SK-N-SH (cell line): Measurements from ENCODE around the gene DSG2. TPM values are rescaled to one million over a fixed set of nuclear protein-coding genes. Genes with fewer than 3 reads are reported as not detected.

Experiments
- CTCF ChIA-PET: fragments of 300-600, 350-600 bp; formaldehyde crosslinking; extraction: SDS; loops from one replicate; lab custom pipeline; 2021; lab: Yijun Ruan, JAX
- POLR2A ChIA-PET: fragments of 350-600 bp; sonication (Branson Sonifier 250); formaldehyde crosslinking; extraction: SDS; loops from one replicate; lab custom pipeline; 2020; ENCODE audit warnings: antibody characterized with exemption, inconsistent platforms; lab: Yijun Ruan, JAX
- DNase-seq: peaks from one replicate; pipeline ENCODE4 v3.0.0; 2012
- H2AFZ ChIP-seq: fragments of 200-600 bp; sonication (generic); 2 replicates; pipeline ENCODE4 v1.8.1; 2016; ENCODE audit warnings: antibody characterized with exemption, mild to moderate bottlenecking, low read depth
- H3F3A ChIP-seq: fragments of 200-600 bp; sonication (generic); replicated peaks from 2 replicates; pipeline ENCODE3; 2016; ENCODE audit warnings: antibody characterized with exemption, mild to moderate bottlenecking; ENCODE audit not compliant: insufficient read depth
- H3K27ac ChIP-seq, 2 experiments: fragments of 200-500 bp in 1 of 2; fragments of 200-600 bp in 1 of 2; sonication (Bioruptor generic) in 1 of 2; sonication (generic), shearing (Covaris generic) in 1 of 2; 2 replicates each; pipeline versions ENCODE4 v1.5.1 to v1.6.1; 2014 to 2016; ENCODE audit warnings: low read depth in 2 of 2, inconsistent platforms in 1 of 2, low read length in 1 of 2, mild to moderate bottlenecking in 1 of 2, mixed read lengths in 1 of 2
- H3K27me3 ChIP-seq: fragments of 200-600 bp; sonication (generic), shearing (Covaris generic); 2 replicates; pipeline ENCODE4 v1.6.1; 2016; ENCODE audit warnings: mixed run types; ENCODE audit not compliant: insufficient read depth
- H3K36me3 ChIP-seq, 2 experiments: fragments of 200-500 bp in 1 of 2; fragments of 200-600 bp in 1 of 2; sonication (Bioruptor generic) in 1 of 2; sonication (generic) in 1 of 2; replicated peaks in 1 of 2; 2 replicates each; pipeline versions ENCODE3 to v1.5.1; 2014 to 2016; ENCODE audit warnings: low read length in 1 of 2, mild to moderate bottlenecking in 1 of 2; ENCODE audit not compliant: insufficient read depth in 2 of 2, control insufficient read depth in 1 of 2
- H3K4me1 ChIP-seq, 2 experiments: fragments of 200-500 bp in 1 of 2; fragments of 200-600 bp in 1 of 2; sonication (Bioruptor generic) in 1 of 2; sonication (generic), shearing (Covaris generic) in 1 of 2; 2 replicates each; pipeline versions ENCODE4 v1.5.1 to v1.6.1; 2014 to 2016; ENCODE audit warnings: low read depth in 1 of 2, low read length in 1 of 2, mixed run types in 1 of 2; ENCODE audit not compliant: insufficient read depth in 2 of 2, control insufficient read depth in 1 of 2
- H3K4me2 ChIP-seq: fragments of 200-600 bp; sonication (generic), shearing (Covaris generic); 2 replicates; pipeline ENCODE4 v1.6.1; 2017; ENCODE audit warnings: mixed run types
- H3K4me3 ChIP-seq, 2 experiments: fragments of 200-500 bp in 1 of 2; fragments of 200-600 bp in 1 of 2; sonication (Bioruptor generic) in 1 of 2; sonication (generic), shearing (Covaris generic) in 1 of 2; 2 replicates each; pipeline versions ENCODE4 v1.5.1 to v1.8.1; 2014 to 2016; ENCODE audit warnings: low read depth in 2 of 2, inconsistent platforms in 1 of 2, low read length in 1 of 2, mild to moderate bottlenecking in 1 of 2, mixed read lengths in 1 of 2, moderate library complexity in 1 of 2
- H3K79me2 ChIP-seq: fragments of 200-600 bp; sonication (generic); 2 replicates; pipeline ENCODE4 v1.8.1; 2017; ENCODE audit warnings: mild to moderate bottlenecking; ENCODE audit not compliant: insufficient read depth
- H3K9ac ChIP-seq: fragments of 200-600 bp; sonication (generic); 2 replicates; pipeline ENCODE4 v1.6.1; 2017; ENCODE audit warnings: mixed run types
- H3K9me2 ChIP-seq: fragments of 200-600 bp; sonication (generic); 2 replicates; pipeline ENCODE4 v1.6.1; 2017; ENCODE audit warnings: mixed run types
- H3K9me3 ChIP-seq: fragments of 200-600 bp; sonication (generic); 2 replicates; pipeline ENCODE4 v1.6.1; 2017; ENCODE audit warnings: mixed run types, mild to moderate bottlenecking, moderate library complexity
- H4K20me1 ChIP-seq: fragments of 200-600 bp; sonication (generic); 2 replicates; pipeline ENCODE4 v1.6.1; 2017; ENCODE audit warnings: mild to moderate bottlenecking, mixed run types; ENCODE audit not compliant: insufficient read depth
- CHD2 ChIP-seq: fragments of 150-350 bp; IDR thresholded peaks from 2 replicates; pipeline ENCODE4 v1.6.1; 2018; ENCODE audit warnings: low read length; ENCODE audit not compliant: partially characterized antibody
- FOXJ3 ChIP-seq: sonication (generic); formaldehyde crosslinking; IDR thresholded peaks from 2 replicates; pipeline ENCODE4 v1.5.1; 2020; ENCODE audit warnings: mild to moderate bottlenecking, missing genetic modification reagents
- GATA2 ChIP-seq: sonication (generic); formaldehyde crosslinking; IDR thresholded peaks from 2 replicates; pipeline ENCODE4 v1.5.0; 2020; ENCODE audit warnings: mild to moderate bottlenecking, missing genetic modification reagents
- IRF3 ChIP-seq: fragments of 150-350 bp; IDR thresholded peaks from 2 replicates; pipeline ENCODE4 v1.6.1; 2016; ENCODE audit warnings: mild to moderate bottlenecking, low read depth, low read length
- JUND ChIP-seq: IDR thresholded peaks from 2 replicates; pipeline ENCODE4 v1.4.0; 2012
- MXI1 ChIP-seq: IDR thresholded peaks from 2 replicates; pipeline ENCODE4 v1.6.1; 2012; ENCODE audit warnings: mild to moderate bottlenecking, low read depth, low read length, improper control_type of control experiment
- NFIC ChIP-seq: IDR thresholded peaks from 2 replicates; pipeline ENCODE4 v1.4.0; 2012; ENCODE audit warnings: borderline replicate concordance
- PBX3 ChIP-seq: IDR thresholded peaks from 2 replicates; pipeline ENCODE4; 2012
- POLR2AphosphoS5 ChIP-seq: IDR thresholded peaks from 2 replicates; pipeline ENCODE4 v1.6.1; 2012; ENCODE audit warnings: low read depth, low read length
- RAD21 ChIP-seq: IDR thresholded peaks from 2 replicates; pipeline ENCODE4 v1.6.1; 2012; ENCODE audit warnings: mild to moderate bottlenecking, low read length
- REST ChIP-seq: IDR thresholded peaks from 2 replicates; pipeline ENCODE4 v1.6.1; 2012; ENCODE audit warnings: mild to moderate bottlenecking, low read depth, low read length, moderate library complexity
- RXRA ChIP-seq: IDR thresholded peaks from 2 replicates; pipeline ENCODE4 v1.4.0; 2012; ENCODE audit warnings: low read depth, mild to moderate bottlenecking, borderline replicate concordance
- SIN3A ChIP-seq: IDR thresholded peaks from 2 replicates; pipeline ENCODE4 v1.6.1; 2012; ENCODE audit warnings: low read depth, mild to moderate bottlenecking, low read length, moderate library complexity, borderline replicate concordance
- SMC3 ChIP-seq: IDR thresholded peaks from 2 replicates; pipeline ENCODE4 v1.6.1; 2012; ENCODE audit warnings: low read depth, low read length, improper control_type of control experiment
- TAF1 ChIP-seq: IDR thresholded peaks from 2 replicates; pipeline ENCODE4 v1.6.1; 2012; ENCODE audit warnings: low read depth, mild to moderate bottlenecking, low read length, moderate library complexity, borderline replicate concordance
- TEAD4 ChIP-seq: IDR thresholded peaks from 2 replicates; pipeline ENCODE4 v1.4.0; 2012; ENCODE audit warnings: mild to moderate bottlenecking, borderline replicate concordance; ENCODE audit not compliant: insufficient read depth
- USF2 ChIP-seq: fragments of 150-350 bp; IDR thresholded peaks from 2 replicates; pipeline ENCODE4 v1.6.1; 2017; ENCODE audit warnings: antibody characterized with exemption, low read length, low read depth, borderline replicate concordance
- YY1 ChIP-seq: IDR thresholded peaks from 2 replicates; pipeline ENCODE4 v1.4.0; 2012; ENCODE audit warnings: low read depth, mild to moderate bottlenecking
- WGBS: methylation state at CpG from one replicate; pipeline ENCODE4 v1.1.6; 2017; ENCODE audit warnings: low lambda C conversion rate; 5-methylcytosine and 5-hydroxymethylcytosine counted together
- polyA plus RNA-seq, 3 experiments: library from polyadenylated mRNA; depleted of rRNA; stranded (reverse); fragments of >200 nt; gene quantifications; 2 replicates each; pipeline ENCODE4 v1.2.3, GENCODE V29; 2012
- TF ChIP-seq, protein P1 (sequence below): IDR thresholded peaks from 2 replicates; pipeline ENCODE4 v1.4.0; 2012; ENCODE audit warnings: low read depth
- TF ChIP-seq, protein P2 (sequence below): fragments of 200-600 bp; sonication (generic); IDR thresholded peaks from 2 replicates; pipeline ENCODE4 v1.6.1; 2017; ENCODE audit warnings: antibody characterized with exemption, mild to moderate bottlenecking, moderate library complexity
- TF ChIP-seq, protein P3 (sequence below): IDR thresholded peaks from 2 replicates; pipeline ENCODE4 v1.4.0; 2012; ENCODE audit warnings: low read depth, borderline replicate concordance

DSG2 gene
- polyA plus RNA-seq, 1 of the 3 experiments (the other 2 are of a cell fraction), result not detected

DNA sequence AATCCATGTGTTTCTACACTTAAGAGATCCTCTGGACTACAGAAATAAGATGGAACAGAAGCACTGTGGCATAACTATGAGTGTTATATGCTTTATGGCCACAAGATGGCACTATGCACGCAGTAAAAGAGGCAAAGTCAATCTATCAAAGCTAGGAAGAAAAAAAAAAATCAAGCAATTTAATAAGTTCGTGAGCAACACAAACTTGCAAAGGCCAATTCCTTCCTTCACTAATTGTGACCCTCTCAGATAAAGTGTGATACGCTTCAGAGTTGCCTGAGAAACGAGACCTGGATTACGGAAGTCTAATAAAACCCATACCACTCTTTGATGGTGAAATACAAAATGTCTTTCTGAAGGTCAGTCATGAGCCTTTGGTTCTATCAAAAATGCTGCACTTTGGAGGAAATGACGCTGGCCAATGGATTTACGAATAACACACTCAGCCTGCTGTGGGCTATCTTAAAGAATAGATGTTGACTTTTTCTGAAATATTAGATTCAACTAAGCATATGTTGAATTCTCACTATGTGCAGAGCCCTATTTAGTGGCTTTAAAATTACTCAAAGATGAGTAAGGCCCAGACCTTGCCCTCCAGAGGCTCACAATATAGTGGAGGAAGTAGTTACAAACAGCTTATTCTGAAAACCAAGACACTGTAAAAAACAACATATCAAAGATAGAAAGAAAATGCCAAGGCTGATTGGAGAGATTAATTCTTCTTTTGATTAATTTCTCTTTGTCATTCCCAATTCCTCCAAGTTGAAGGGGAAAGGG lies 58.2 kb downstream of the DSG2 start:
- Histone ChIP-seq H3K4me2 (no peak overlapping the region), H3K36me3 (no peaks in the 10 kb centered on the region), H3K4me3 (peak overlapping the region in 1 of 2 experiments; percentile 22; a peak in 1 of 4 replicates), H3F3A (no peaks in the 10 kb centered on the region), H3K4me1 (no peaks in the 10 kb centered on the region), H3K9ac (no peak overlapping the region), H3K9me3 (no peaks in the 10 kb centered on the region), H3K79me2 (no peaks in the 10 kb centered on the region), H3K27me3 (peaks cover 19% of the 10 kb centered on the region; the same call in 1 of the 2 replicates), H3K9me2 (no peaks in the 10 kb centered on the region), H4K20me1 (no peaks in the 10 kb centered on the region), H2AFZ (peak overlapping the region; percentile 63; the same call in 1 of the 2 replicates), H3K27ac (no peak overlapping the region)
- peak; percentile 44 for DNase-seq
- CTCF ChIA-PET, result interaction anchor here (0.6 to 5.8 kb wide), 46 partner anchors 10 to 462 kb away, joined by 3 to 92 read pairs (median 4); partner anchors contain the start of gene RNF125
- 0% methylated on average over 7 of the region's 7 CpGs for WGBS
- POLR2A ChIA-PET, result no interaction called here
- peak; percentile 96 for TF ChIP-seq RAD21
- no peak for TF ChIP-seq YY1
- TF ChIP-seq, protein P1, sequence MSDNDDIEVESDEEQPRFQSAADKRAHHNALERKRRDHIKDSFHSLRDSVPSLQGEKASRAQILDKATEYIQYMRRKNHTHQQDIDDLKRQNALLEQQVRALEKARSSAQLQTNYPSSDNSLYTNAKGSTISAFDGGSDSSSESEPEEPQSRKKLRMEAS, result no peak
- TF ChIP-seq TAF1, result no peak
- no peak for TF ChIP-seq GATA2 (CRISPR knock-in tag)
- TF ChIP-seq REST, result no peak
- TF ChIP-seq NFIC, result no peak
- TF ChIP-seq POLR2AphosphoS5, result no peak
- TF ChIP-seq SIN3A, result no peak
- no peak for TF ChIP-seq USF2
- TF ChIP-seq, protein P2, sequence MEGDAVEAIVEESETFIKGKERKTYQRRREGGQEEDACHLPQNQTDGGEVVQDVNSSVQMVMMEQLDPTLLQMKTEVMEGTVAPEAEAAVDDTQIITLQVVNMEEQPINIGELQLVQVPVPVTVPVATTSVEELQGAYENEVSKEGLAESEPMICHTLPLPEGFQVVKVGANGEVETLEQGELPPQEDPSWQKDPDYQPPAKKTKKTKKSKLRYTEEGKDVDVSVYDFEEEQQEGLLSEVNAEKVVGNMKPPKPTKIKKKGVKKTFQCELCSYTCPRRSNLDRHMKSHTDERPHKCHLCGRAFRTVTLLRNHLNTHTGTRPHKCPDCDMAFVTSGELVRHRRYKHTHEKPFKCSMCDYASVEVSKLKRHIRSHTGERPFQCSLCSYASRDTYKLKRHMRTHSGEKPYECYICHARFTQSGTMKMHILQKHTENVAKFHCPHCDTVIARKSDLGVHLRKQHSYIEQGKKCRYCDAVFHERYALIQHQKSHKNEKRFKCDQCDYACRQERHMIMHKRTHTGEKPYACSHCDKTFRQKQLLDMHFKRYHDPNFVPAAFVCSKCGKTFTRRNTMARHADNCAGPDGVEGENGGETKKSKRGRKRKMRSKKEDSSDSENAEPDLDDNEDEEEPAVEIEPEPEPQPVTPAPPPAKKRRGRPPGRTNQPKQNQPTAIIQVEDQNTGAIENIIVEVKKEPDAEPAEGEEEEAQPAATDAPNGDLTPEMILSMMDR, result peak; percentile 89
- TF ChIP-seq JUND, result no peak
- TF ChIP-seq, protein P3, sequence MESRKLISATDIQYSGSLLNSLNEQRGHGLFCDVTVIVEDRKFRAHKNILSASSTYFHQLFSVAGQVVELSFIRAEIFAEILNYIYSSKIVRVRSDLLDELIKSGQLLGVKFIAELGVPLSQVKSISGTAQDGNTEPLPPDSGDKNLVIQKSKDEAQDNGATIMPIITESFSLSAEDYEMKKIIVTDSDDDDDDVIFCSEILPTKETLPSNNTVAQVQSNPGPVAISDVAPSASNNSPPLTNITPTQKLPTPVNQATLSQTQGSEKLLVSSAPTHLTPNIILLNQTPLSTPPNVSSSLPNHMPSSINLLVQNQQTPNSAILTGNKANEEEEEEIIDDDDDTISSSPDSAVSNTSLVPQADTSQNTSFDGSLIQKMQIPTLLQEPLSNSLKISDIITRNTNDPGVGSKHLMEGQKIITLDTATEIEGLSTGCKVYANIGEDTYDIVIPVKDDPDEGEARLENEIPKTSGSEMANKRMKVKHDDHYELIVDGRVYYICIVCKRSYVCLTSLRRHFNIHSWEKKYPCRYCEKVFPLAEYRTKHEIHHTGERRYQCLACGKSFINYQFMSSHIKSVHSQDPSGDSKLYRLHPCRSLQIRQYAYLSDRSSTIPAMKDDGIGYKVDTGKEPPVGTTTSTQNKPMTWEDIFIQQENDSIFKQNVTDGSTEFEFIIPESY, result no peak
- peak; percentile 83 for TF ChIP-seq SMC3
- TF ChIP-seq IRF3, result no peak
- no peak for TF ChIP-seq RXRA
- TF ChIP-seq MXI1, result no peak
- TF ChIP-seq CHD2, result no peak
- TF ChIP-seq TEAD4, result no peak
- no peak for TF ChIP-seq PBX3
- no peak for TF ChIP-seq FOXJ3 (CRISPR knock-in tag)
